Rectal smooth muscle tissue (tissue), 1 donor: Measurements from ENCODE around the gene ACTN4.

ENCODE experiments used
- H3K27ac ChIP-seq: one replicate; pipeline ENCODE4 v1.7.0; 2013; ENCODE audit warnings: low read depth, low read length, inconsistent platforms
- H3K27me3 ChIP-seq: one replicate; pipeline ENCODE4 v1.7.0; 2013; ENCODE audit warnings: low read length; ENCODE audit not compliant: control insufficient read depth, insufficient read depth
- H3K36me3 ChIP-seq: one replicate; pipeline ENCODE4 v1.7.0; 2013; ENCODE audit warnings: low read length; ENCODE audit not compliant: control insufficient read depth, insufficient read depth
- H3K4me1 ChIP-seq: one replicate; pipeline ENCODE4 v1.7.0; 2013; ENCODE audit warnings: low read length; ENCODE audit not compliant: control insufficient read depth, insufficient read depth
- H3K4me3 ChIP-seq: one replicate; pipeline ENCODE4 v1.7.0; 2013; ENCODE audit warnings: low read length
- H3K9ac ChIP-seq: one replicate; pipeline ENCODE4 v1.7.0; 2013; ENCODE audit warnings: low read length

Gene ACTN4

GRCh38 chr19:38644719-38645118 lies 2.7 kb upstream of the ACTN4 start:
- Histone ChIP-seq H3K36me3 (no peaks in the 10 kb centered on the region), H3K4me3 (no peak overlapping the region), H3K27ac (no peak overlapping the region), H3K4me1 (no peaks in the 10 kb centered on the region), H3K27me3 (no peaks in the 10 kb centered on the region), H3K9ac (no peak overlapping the region)

- no peaks in the 10 kb centered on the region for H3K27me3 ChIP-seq
Observed at GRCh38 chr19:38647966-38648768, 718 bp downstream of the ACTN4 start.

GRCh38 chr19:38648769-38649304 lies 1.4 kb downstream of the ACTN4 start:
- H3K36me3 ChIP-seq: no peaks in the 10 kb centered on the region
- H3K27ac ChIP-seq: peak overlapping the region; percentile 93
- peaks cover 29% of the 10 kb centered on the region for H3K4me1 ChIP-seq

More at GRCh38 chr19:38647966-38648768, 718 bp downstream of the ACTN4 start:
- no peaks in the 10 kb centered on the region for H3K36me3 ChIP-seq
- peaks cover 23% of the 10 kb centered on the region for H3K4me1 ChIP-seq
- H3K9ac ChIP-seq: peak overlapping the region; percentile 82
- H3K4me3 ChIP-seq: peak overlapping the region; percentile 75
- peak overlapping the region; percentile 93 for H3K27ac ChIP-seq

GRCh38 chr19:38649305-38650171 lies 2.1 kb downstream of the ACTN4 start:
- no peaks in the 10 kb centered on the region for H3K27me3 ChIP-seq
- H3K36me3 ChIP-seq: no peaks in the 10 kb centered on the region
- H3K27ac ChIP-seq: peak overlapping the region; percentile 93
- H3K9ac ChIP-seq: peak overlapping the region; percentile 82
- H3K4me1 ChIP-seq: peaks cover 36% of the 10 kb centered on the region
- H3K4me3 ChIP-seq: peak overlapping the region; percentile 75

More at GRCh38 chr19:38648769-38649304, 1.4 kb downstream of the ACTN4 start:
- H3K4me3 ChIP-seq: peak overlapping the region; percentile 75
- peak overlapping the region; percentile 82 for H3K9ac ChIP-seq
- no peaks in the 10 kb centered on the region for H3K27me3 ChIP-seq

- Histone ChIP-seq H3K27me3 (no peaks in the 10 kb centered on the region), H3K9ac (peak overlapping the region; percentile 6), H3K4me3 (peak overlapping the region; percentile 75), H3K27ac (peak overlapping the region; percentile 93), H3K36me3 (no peaks in the 10 kb centered on the region), H3K4me1 (peaks cover 43% of the 10 kb centered on the region)
Observed at GRCh38 chr19:38650172-38650775, 2.8 kb downstream of the ACTN4 start.

- no peak overlapping the region for H3K9ac ChIP-seq
- peak overlapping the region; percentile 93 for H3K27ac ChIP-seq
- peak overlapping the region; percentile 75 for H3K4me3 ChIP-seq
- no peaks in the 10 kb centered on the region for H3K27me3 ChIP-seq
- H3K4me1 ChIP-seq: peaks cover 46% of the 10 kb centered on the region
- no peaks in the 10 kb centered on the region for H3K36me3 ChIP-seq
Observed at GRCh38 chr19:38650911-38651584, 3.6 kb downstream of the ACTN4 start.

- Histone ChIP-seq H3K9ac (no peak overlapping the region), H3K4me1 (peaks cover 54% of the 10 kb centered on the region), H3K4me3 (no peak overlapping the region), H3K36me3 (no peaks in the 10 kb centered on the region), H3K27ac (peak overlapping the region; percentile 93), H3K27me3 (no peaks in the 10 kb centered on the region)
Observed at GRCh38 chr19:38653028-38653571, 5.7 kb downstream of the ACTN4 start.

- Histone ChIP-seq H3K27ac (peak overlapping the region; percentile 93), H3K36me3 (no peaks in the 10 kb centered on the region), H3K4me1 (peaks cover 68% of the 10 kb centered on the region), H3K9ac (no peak overlapping the region), H3K4me3 (peak overlapping the region; percentile 4), H3K27me3 (no peaks in the 10 kb centered on the region)
Observed at GRCh38 chr19:38654628-38655055, 7.2 kb downstream of the ACTN4 start.

- no peak overlapping the region for H3K9ac ChIP-seq
- peak overlapping the region; percentile 93 for H3K27ac ChIP-seq
- H3K27me3 ChIP-seq: no peaks in the 10 kb centered on the region
Observed at GRCh38 chr19:38655148-38655824, 7.8 kb downstream of the ACTN4 start.

GRCh38 chr19:38656171-38656981 lies 8.9 kb downstream of the ACTN4 start:
- Histone ChIP-seq H3K4me3 (no peak overlapping the region), H3K36me3 (no peaks in the 10 kb centered on the region), H3K27me3 (no peaks in the 10 kb centered on the region), H3K4me1 (peaks cover 58% of the 10 kb centered on the region), H3K9ac (no peak overlapping the region), H3K27ac (peak overlapping the region; percentile 40)

More at GRCh38 chr19:38655148-38655824, 7.8 kb downstream of the ACTN4 start:
- peak overlapping the region; percentile 9 for H3K4me3 ChIP-seq
- no peaks in the 10 kb centered on the region for H3K36me3 ChIP-seq
- peaks cover 67% of the 10 kb centered on the region for H3K4me1 ChIP-seq
